OCI-LY3 (cell line): ENCODE results near the gene DNMT1.

Experiments used
- H2AFZ ChIP-seq: fragments of 200-600, 300-600 bp; shearing (Covaris generic); 2 replicates; pipeline ENCODE4 v1.6.0; 2014; ENCODE audit warnings: antibody characterized with exemption, low read depth, low read length
- H3K27ac ChIP-seq: fragments of 200-600, 300-600 bp; sonication (generic); 2 replicates; pipeline ENCODE4 v1.5.1; 2014; ENCODE audit warnings: mild to moderate bottlenecking, low read length, moderate library complexity, mixed read lengths
- H3K27me3 ChIP-seq: fragments of 200-600, 300-600 bp; sonication (generic); 2 replicates; pipeline ENCODE4 v1.6.1; 2014; ENCODE audit warnings: low read depth, low read length, mixed read lengths
- H3K36me3 ChIP-seq: fragments of 200-600, 300-600 bp; sonication (generic); replicated peaks from 2 replicates; pipeline ENCODE3; 2014; ENCODE audit warnings: low read depth, low read length, mixed read lengths
- H3K4me1 ChIP-seq: fragments of 300-600, 200-600 bp; sonication (generic); 2 replicates; pipeline ENCODE4 v1.6.1; 2014; ENCODE audit warnings: low read length, mixed read lengths
- H3K4me2 ChIP-seq: fragments of 200-600, 300-600 bp; sonication (generic); 2 replicates; pipeline ENCODE4 v1.6.1; 2014; ENCODE audit warnings: low read length, mixed read lengths
- H3K4me3 ChIP-seq: fragments of 300-600, 200-600 bp; sonication (generic); 2 replicates; pipeline ENCODE4 v1.5.1; 2014; ENCODE audit warnings: antibody characterized with exemption, mild to moderate bottlenecking, low read length, moderate library complexity
- H3K79me2 ChIP-seq: fragments of 300-600, 200-600 bp; shearing (Covaris generic); 2 replicates; pipeline ENCODE4 v1.6.1; 2014; ENCODE audit warnings: mild to moderate bottlenecking, low read length, mixed read lengths
- H3K9ac ChIP-seq: fragments of 300-600, 200-600 bp; shearing (Covaris generic); 2 replicates; pipeline ENCODE4 v1.6.0; 2014; ENCODE audit warnings: mild to moderate bottlenecking, low read length, moderate library complexity
- H3K9me3 ChIP-seq: fragments of 200-600, 300-600 bp; shearing (Covaris generic); 2 replicates; pipeline ENCODE4 v1.6.1; 2014; ENCODE audit warnings: low read length, mixed read lengths; ENCODE audit not compliant: insufficient read depth
- H4K20me1 ChIP-seq: fragments of 200-600, 300-600 bp; sonication (generic); 2 replicates; pipeline ENCODE4 v1.6.1; 2016; ENCODE audit warnings: low read length, mixed read lengths; ENCODE audit not compliant: insufficient read depth
- CTCF ChIP-seq: fragments of 200-600, 300-600 bp; sonication (generic); IDR thresholded peaks from 2 replicates; pipeline ENCODE4 v1.5.1; 2014; ENCODE audit warnings: antibody characterized with exemption, low read length, low read depth
- EZH2phosphoT487 ChIP-seq: fragments of 200-600 bp; shearing (Covaris generic); IDR thresholded peaks from 2 replicates; pipeline ENCODE4 v1.6.1; 2018; ENCODE audit warnings: antibody characterized with exemption, mixed run types, low read depth

DNMT1 gene

GRCh38 chr19:10137751-10138682, 56.7 kb downstream of the DNMT1 start:
- no peak overlapping the region for H3K9ac ChIP-seq
- peaks cover 85% of the 10 kb centered on the region for H3K36me3 ChIP-seq
- no peaks in the 10 kb centered on the region for H3K4me1 ChIP-seq
- H3K9me3 ChIP-seq: no peaks in the 10 kb centered on the region
- TF ChIP-seq CTCF (no peak), EZH2phosphoT487 (no peak)
- H4K20me1 ChIP-seq: no peaks in the 10 kb centered on the region
- H2AFZ ChIP-seq: no peak overlapping the region
- H3K4me3 ChIP-seq: no peak overlapping the region
- H3K27me3 ChIP-seq: no peaks in the 10 kb centered on the region
- H3K27ac ChIP-seq: no peak overlapping the region
- no peak overlapping the region for H3K4me2 ChIP-seq
- peaks cover 4% of the 10 kb centered on the region; the same call in 1 of the 2 replicates for H3K79me2 ChIP-seq

GRCh38 chr19:10136936-10137335, 57.8 kb downstream of the DNMT1 start:
- Histone ChIP-seq H3K27ac (no peak overlapping the region), H3K36me3 (peaks cover 79% of the 10 kb centered on the region)
- TF ChIP-seq EZH2phosphoT487 (no peak), CTCF (no peak)

GRCh38 chr19:10135551-10136334, 59.0 kb downstream of the DNMT1 start:
- Histone ChIP-seq H3K27ac (no peak overlapping the region), H3K4me1 (no peaks in the 10 kb centered on the region), H3K27me3 (no peaks in the 10 kb centered on the region), H3K36me3 (peaks cover 70% of the 10 kb centered on the region), H3K9me3 (no peaks in the 10 kb centered on the region), H3K9ac (no peak overlapping the region), H4K20me1 (no peaks in the 10 kb centered on the region), H3K79me2 (peaks cover 4% of the 10 kb centered on the region; the same call in 1 of the 2 replicates), H3K4me3 (no peak overlapping the region), H3K4me2 (no peak overlapping the region), H2AFZ (no peak overlapping the region)
- TF ChIP-seq CTCF (no peak), EZH2phosphoT487 (no peak)

More at GRCh38 chr19:10136936-10137335, 57.8 kb downstream of the DNMT1 start:
- H3K79me2 ChIP-seq: peaks cover 4% of the 10 kb centered on the region; the same call in 1 of the 2 replicates
- H2AFZ ChIP-seq: no peak overlapping the region
- no peaks in the 10 kb centered on the region for H3K4me1 ChIP-seq
- no peaks in the 10 kb centered on the region for H4K20me1 ChIP-seq
- H3K4me3 ChIP-seq: no peak overlapping the region
- no peaks in the 10 kb centered on the region for H3K9me3 ChIP-seq
- no peak overlapping the region for H3K9ac ChIP-seq
- no peaks in the 10 kb centered on the region for H3K27me3 ChIP-seq
- no peak overlapping the region for H3K4me2 ChIP-seq

GRCh38 chr19:10134040-10134439, 60.7 kb downstream of the DNMT1 start:
- Histone ChIP-seq H3K27me3 (no peaks in the 10 kb centered on the region), H3K27ac (no peak overlapping the region), H3K4me3 (no peak overlapping the region), H2AFZ (no peak overlapping the region), H3K9me3 (no peaks in the 10 kb centered on the region), H3K36me3 (peaks cover 61% of the 10 kb centered on the region), H4K20me1 (no peaks in the 10 kb centered on the region), H3K4me1 (no peaks in the 10 kb centered on the region), H3K79me2 (peaks cover 4% of the 10 kb centered on the region; the same call in 1 of the 2 replicates), H3K9ac (no peak overlapping the region), H3K4me2 (no peak overlapping the region)
- no peak for TF ChIP-seq EZH2phosphoT487
- no peak for TF ChIP-seq CTCF
